Right lobe of liver (tissue), 4 donors: ENCODE data around the gene MYO3B.

Experiments used
- CTCF ChIP-seq, 4 donors: fragments of 200-600 bp in 3 of 4; fragments of 450-650 bp in 1 of 4; IDR thresholded peaks; one replicate each; pipeline versions ENCODE4 v1.5.1 to v1.8.0; 2016 to 2022; ENCODE audit warnings: antibody characterized with exemption in 4 of 4, mild to moderate bottlenecking in 2 of 4
- POLR2A ChIP-seq: fragments of 450-650 bp; IDR thresholded peaks from one replicate; pipeline ENCODE4 v1.6.1; 2017; ENCODE audit warnings: antibody characterized with exemption, mild to moderate bottlenecking
- donor health status: DM: no; HTN: no; CAD: no.
- donor health status: DM: no; HTN: no; CAD: no.
- donor health status: DM: no; HTN: yes; CAD: no.

DNA sequence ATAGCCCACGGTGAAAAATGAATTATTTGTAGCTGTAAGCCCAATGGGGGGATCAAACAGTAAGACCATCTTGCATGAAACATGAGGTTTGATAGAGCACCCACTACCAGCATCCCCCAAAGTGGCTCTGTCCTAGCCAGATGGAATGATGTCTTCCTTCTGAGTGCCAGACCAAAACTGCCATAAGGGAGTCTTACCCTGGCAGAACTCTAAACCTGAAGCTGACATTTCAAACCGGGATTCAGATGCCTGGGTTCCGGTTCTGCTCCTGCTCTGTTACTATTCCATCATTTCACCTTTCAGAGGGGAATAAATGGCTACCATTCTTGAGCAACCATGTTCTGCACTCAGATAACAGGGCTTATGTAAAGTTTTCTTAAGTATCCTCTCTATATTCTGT is 67.4 kb downstream of the MYO3B start:
- TF ChIP-seq CTCF (IDR thresholded peaks at IDR 0.05) (no peak), POLR2A (no peak)
